Stimulated activated CD8-positive, alpha-beta memory T cell treated with anti-CD3 and anti-CD28 coated beads, Interleukin-7, amount 100 ng/mL, for 48 hours (primary cell): Measurements from ENCODE around the gene PIGU.
"Not testable (repeated sequence)": the region's sequence is repeated elsewhere in the genome, so short reads cannot be mapped to it uniquely, and the experiment has no call there.

Experiments
- DNase-seq, 2 donors: peaks; one replicate each; pipeline ENCODE4 v3.0.0-alpha.2; 2020; ENCODE audit warnings: low read depth in 1 of 2; ENCODE audit errors: extremely low read depth in 1 of 2

The PIGU gene

DNA sequence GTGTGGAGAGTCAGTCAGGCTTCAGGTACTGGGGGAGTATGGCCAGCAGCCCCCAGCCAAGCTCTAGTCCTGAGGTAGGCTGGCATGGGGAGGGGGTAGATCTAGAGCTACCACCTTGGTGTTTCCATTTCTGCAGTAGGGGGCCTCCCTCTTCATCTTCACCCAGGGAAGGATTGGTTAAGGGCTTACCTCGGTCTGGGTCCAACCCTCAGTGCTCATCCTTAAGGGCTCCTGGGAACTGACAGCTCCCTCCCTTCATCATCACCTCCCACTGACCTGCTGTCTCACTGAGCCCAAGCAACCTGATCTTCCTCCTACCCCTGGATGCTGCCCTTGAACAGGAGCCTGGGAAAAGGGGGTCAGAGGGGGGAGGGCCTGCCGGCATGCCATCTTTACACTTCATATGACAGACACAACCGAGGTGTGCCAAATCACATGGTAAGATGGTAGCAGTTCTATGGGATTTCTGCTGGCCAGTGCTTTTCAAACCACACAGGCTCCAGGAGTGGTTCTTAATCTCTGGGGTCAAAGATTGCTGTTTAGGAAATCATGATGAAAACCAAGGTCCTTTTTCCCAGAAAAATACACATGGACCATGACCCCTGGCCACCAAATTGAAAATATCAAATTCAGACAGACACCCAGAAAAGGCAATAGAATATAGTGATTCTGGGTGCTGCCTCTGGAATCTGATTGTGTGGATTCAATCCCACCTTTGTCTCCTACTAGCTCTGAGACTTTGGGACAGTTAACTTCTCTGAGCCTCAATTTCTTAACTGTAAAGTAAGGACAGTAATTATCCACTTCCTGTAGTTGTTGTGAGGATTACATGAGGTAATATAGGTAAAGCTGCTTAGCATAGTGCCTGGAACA, 30.3 kb upstream of the PIGU start:
- DNase-seq, result no peak

DNA sequence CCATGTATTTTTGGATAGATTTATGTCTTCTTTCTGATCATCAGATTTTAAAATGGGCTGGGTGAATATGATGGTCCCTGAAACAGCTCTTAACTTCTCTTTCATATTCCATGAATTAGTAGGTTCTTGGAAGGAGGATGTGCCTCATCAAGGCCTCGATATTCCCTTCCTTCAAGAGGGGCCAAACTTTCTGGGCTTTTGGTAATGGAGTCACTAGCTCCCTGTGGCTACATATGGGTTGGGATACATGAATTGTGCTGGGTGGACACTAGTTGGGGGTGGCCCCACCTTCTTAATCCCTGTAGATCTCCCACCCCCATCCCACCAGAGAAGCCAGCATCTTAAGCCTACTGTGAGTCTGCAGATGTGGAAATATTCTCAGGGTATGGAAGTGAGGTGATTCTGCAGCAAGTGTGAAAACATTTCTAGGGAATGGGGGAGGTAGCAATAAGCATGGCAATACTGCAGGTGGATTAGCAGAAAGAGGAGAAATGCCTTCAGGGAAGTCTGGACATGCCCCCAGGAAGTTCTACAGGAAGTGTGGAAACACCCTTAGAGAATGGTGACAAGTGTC, 29.5 kb upstream of the PIGU start:
- DNase-seq, result no peak

DNA sequence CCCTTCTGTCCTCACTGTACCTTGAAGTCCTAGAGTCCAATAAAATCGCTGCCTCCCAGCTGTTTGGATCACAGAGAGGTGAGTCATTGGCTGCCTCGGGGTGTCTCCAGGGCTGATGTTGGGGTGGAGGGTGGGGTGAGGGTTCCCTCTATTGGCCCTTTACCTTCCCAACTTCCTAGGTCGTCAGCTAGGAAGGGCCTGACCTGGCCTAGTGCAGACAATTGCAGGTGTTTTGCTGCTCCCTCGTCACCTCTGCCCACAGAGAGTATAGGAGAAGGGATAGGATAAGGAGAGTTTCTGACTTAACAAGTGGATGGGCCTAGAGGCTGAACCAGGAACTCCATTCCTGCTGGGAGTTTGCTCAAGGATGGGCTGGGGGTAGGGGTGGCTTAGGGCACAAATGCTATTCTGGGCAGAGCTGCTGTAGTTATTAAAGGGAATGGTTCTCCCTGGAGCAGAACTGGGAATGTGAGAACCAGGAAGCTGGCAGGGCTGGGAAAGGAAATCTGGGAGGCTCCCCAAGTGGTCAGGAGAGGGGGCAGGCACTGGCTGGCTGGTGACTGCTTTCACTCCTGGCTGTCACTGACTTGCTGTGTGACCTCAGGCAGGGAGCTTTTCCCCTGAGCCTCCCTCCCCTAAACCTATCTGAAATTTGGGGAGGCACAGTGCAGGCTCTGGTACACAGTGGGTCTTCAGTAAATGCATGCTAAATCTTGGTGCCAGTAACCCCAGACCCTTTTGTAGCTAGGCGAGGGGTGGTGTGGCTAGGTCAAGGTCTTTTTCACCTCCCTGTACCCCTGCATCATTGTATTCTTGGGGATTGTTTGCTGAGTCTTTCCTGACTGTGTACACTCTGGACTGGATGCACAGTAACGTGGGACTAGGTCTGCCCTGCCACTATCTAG, 28.8 kb upstream of the PIGU start:
- no peak for DNase-seq

DNA sequence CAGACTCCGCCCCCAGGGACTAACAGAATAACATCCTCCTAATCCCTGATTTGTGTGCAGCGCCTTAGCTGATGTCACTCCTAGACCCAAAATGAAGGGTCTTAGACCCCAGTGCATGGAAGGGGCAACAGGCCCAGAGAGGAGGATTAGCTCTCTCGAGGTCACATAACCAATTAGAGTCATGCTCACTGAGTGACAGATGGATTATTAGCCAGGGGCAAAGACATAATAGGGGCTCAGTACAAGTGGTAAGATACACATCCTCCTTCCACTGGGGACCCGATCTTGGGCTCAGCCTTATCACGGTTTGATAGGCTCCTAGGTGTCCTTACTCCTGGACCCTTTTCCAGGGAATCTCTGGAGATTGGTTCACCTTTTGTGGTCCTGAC, 28.1 kb upstream of the PIGU start:
- DNase-seq, result no peak

DNA sequence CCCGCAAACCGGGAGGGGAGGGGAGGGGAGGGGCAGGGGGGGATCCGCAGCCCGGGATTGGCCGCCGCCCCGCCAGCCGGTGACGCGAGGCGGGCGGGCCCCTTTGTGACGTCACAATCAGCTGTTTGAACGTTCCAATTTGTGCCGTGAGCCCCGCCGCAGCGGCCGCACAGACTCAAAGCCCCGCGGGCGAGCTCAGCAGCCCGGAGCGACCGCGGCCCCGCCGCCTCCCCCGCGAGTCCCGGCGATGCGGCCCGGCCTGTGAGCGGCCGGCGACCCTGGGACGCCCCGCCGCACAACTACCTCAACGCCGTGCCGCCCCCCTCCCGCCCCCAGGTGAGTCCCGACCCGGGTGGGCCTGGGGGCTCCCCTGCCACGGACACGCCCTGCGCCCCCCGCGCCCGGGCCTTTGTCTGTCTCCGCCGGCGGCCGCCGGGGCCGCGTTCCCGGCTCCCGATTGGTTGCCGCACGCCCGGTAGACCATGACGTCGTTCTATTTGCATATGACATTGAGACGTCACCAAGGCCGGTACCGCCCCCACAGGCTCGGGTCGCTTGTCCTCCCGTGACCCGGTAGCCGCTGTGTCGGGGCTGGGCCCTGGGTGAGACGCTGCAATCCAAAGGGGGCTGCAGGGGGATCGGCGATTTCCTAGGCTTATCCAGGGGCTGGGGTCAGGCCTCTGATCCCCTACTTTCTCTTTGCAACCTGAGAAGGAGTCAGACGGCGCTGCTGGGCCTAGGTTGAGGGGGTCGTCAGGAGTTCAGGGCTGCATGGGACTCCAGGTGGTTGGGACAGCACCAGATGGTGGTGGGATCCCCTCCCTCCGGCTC, 27.5 kb upstream of the PIGU start, which contains the start of gene TP53INP2:
Gene TP53INP2, plus strand, starts transcription at position 168 of the 831 bp plus-strand sequence. CDS start 4,396 bp downstream, outside the sequence.
- peak; percentile 62 to 81 for DNase-seq

DNA sequence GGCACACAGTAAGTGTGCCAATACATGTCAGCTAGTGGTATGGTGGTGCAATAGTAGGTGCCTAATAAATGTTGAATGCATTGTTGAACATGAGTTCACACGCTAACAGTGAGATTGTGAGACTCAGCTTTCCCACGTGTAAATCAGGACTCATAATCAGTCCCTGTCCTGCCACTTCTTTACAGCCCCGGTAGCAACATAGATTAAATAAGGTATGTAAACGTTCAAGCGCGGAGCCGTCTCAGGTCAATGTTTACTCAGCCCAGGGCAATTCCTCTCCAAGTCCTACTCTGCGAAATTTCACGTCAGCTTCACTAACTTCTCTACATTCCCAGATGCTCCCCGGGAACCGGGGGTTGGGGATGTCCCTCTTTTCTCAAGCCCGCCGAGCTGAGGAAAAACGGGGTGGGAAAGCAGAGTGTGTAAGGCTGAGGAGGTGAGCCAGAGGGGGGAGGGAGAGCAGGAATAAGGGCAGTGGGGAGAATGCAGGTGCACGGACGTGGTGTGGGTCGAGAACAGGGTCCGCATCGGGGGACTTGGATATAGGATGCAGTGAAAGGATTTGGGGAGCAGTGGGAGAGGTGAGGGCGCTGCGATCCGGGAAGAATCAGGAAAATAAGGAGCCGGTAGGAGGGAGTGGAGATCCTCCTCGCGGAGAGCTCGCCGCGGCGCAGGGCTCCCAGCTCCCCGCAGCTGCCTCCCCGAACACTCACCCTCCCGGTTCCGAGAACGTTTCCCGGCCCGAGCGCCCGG, 26.7 kb upstream of the PIGU start:
- no peak for DNase-seq

DNA sequence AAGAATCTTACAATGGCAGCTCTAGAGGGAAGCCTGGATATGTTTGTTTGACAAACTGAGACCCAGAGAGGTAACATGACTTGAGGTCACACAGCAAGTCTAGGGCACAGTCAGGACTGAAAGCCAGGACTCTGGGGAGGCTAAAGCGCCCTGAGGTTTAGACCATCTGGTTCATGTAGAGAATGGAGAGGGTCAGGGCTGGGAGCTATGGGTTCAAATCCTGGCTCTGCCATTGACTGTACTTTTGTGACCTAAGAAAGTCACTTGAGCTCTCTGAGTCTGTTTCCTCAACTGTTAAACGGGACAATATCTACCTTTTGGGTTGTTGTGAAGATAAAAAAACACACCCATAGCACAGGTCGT, 26.1 kb upstream of the PIGU start:
- DNase-seq, result no peak

DNA sequence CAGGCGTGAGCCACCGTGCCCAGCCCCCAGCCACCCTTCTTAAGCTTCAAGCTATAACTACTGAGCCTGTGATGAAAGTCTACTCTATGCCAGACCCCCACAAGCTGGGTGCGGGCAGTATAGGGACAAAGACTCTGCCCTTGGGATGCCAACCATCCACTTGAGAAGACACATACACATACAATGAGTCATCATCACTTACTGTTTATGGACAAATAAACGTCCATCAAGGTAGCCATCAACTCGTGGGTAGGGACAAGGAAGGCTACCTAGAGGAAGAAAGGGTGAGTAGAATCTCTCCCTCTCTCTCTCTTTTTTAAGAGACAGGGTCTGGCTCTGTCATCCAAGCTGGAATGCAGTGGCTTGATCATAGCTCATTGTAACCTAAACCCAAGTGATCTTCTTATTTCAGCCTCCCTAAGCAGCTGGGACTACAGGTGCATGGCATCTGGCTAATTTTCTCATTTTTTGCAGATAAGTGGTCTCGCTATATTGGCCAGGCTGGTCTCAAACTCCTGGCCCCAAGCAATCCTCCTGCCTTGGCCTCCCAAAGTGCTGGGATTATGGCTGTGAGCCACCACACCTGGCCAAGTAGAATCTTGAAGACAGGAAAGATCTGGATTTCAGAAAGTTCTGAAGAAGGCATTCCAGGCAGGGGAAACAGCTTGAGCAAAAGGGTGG, 24.7 kb upstream of the PIGU start:
- no peak for DNase-seq

DNA sequence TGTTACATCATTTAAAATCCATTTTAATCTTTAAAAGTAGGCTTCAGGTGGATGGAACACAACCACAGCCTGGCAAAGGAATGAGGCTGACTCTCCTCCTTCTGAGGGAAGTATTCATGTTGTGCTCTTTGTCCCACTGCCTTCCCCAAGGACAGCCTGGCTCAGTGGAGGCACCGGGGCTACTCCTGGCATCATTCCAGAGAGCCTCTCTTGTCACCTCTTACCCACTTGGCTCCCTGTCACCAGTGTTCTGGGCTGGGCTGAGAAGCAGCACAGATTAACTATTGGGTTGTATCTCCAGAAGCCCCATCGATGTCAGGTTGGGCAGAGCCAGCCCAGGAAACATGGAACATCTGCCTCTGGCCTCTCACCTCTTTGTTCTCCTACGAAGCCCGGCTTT, 16.5 kb upstream of the PIGU start:
- no peak for DNase-seq

DNA sequence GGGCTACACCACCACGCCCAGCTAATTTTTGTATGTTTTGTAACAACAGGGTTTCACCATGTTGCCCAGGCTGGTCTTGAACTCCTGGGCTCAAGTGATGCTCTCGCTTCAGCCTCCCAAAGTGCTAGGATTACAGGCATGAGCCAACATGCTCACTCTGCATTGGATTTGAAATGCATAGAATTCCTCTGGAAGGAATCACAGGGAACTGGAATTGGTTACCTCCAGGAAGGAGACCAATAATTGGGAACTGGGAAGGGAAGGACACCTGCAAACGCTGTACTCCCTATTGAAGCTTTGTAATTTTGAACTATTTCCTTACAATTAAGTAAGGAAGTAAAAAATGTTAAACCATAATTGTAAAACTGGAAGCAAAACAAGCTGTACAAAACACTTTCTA, 14.9 kb upstream of the PIGU start:
- no peak for DNase-seq

DNA sequence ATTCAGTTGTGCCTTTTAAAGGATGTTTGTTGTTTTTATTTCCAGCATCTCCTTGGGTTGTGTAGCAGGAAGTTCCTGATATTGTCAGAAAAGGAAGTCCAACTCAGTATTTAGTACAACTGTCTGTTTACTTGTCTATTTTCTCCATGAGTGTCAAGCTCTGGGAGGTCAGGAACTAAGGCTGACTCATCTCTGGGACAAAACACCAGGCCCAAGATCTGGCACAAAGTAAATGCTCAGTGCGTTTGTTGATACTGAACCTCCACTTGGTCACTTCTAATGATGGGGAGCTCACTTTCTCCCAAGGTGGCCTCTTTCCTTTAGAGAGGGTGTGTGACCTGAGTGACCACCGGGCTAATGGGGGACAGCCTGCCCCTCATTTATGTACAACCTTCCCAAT, 12.6 kb upstream of the PIGU start:
- DNase-seq, result no peak

DNA sequence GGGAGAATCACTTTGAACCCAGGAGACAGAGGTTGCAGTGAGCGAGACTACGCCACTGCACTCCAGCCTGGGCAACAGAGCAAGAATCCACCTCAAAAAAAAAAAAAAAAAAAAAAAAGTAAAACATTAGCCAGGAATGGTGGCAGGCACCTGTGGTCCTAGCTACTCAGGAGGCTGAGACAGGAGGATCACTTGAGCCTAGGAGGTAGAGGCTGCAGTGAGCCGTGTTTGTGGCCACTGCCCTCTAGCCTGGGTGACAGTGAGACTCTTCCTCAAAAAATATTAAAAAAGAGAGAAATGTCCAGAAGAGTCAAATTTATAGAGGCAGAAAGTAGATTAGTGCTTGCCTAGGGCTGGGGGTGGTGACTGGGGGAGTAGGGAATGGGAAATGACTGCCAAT, 6.8 kb upstream of the PIGU start:
- DNase-seq, result no peak

DNA sequence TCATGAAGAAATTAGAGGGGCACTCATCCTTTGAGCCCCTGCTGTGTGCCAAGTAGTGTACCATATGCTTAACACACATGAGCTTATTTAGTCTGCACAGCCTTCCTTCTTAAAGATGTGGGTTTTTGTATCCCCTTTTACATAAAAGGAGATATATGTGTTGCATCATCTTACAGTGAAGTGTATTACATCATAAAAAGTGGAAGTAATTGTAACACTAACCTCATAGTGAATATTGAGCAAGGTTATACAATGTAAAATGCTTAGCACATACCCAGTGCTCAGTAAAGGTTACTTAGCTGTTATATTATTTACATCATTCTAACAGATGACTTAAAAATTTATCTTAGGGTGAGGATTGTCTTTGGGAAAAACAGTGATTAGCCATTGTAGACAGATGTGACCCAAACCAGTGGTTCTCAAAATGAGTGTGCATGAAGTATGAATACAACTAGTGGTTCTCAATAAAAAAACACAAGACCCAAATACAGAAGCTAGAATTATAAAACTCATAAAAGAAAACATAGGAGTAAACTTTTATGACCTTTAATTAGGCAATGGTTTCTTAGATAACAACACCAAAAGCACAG, 3.8 kb upstream of the PIGU start:
- DNase-seq, result no peak

DNA sequence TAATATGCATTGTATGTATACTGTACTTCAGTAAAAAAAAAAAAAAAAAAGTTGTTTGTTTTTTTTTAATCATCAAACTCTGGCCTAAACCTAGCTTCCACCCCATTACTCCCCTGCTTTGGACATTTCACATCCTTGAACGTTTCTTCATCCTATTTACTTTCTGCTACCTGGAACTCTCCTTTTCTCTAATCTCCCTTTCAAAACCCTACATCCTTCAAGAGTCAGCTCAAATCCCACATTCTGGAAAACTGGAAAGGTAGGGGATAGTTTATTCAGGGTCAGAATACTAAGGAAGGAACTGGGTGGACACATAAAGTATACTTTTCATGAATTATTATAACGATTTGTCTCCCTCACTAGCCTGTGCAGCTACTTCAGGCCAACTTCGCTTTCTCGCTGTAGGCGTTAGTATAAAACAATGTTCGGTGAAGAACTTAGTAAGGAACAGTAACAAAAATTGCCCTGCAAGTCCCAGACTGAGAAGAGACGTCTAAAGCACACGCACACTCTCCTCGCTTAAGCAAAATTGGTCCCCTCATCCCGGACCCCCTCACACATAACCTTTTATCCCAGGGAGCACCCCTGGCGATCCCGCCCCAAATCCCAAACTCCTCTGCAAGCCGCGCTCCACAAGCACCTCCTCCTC, 775 bp downstream of the PIGU start:
- no peak for DNase-seq

DNA sequence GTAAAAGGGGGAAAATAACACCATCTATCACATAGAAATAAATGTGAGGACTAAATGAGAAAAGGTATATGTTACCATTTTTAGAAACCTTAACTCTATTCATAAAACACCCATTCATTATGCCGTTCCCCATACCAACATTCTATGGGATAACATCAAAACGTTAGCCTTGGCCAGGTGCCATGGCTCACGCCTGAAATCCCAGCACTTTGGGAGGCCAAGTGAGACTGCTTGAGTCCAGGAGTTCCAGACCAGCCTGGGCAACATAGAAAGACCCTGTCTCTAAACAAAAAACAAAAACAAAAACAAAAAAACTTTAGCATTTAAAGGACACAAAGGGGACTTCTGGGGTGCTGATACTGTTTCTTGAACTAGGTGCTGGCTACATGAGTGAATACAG, 1.3 kb downstream of the PIGU start:
- DNase-seq, result no peak

DNA sequence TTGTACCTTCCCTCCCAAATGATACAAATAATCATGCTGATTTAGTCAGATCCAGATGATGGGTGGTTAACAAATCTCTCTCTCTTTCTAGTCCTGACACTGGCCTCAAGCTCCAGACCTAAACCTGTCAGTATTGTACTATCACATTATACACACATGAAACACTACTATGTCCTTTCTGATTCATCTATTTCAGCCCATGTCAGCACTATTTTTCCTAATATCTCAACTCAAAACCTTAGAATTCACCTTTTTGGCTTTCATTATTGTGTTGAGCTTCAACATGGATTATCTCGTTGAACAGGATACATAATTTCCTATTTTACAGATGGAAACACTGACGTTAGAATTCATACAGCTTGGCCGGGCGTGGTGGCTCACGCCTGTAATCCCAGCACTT, 3.5 kb downstream of the PIGU start:
- DNase-seq, result no peak

DNA sequence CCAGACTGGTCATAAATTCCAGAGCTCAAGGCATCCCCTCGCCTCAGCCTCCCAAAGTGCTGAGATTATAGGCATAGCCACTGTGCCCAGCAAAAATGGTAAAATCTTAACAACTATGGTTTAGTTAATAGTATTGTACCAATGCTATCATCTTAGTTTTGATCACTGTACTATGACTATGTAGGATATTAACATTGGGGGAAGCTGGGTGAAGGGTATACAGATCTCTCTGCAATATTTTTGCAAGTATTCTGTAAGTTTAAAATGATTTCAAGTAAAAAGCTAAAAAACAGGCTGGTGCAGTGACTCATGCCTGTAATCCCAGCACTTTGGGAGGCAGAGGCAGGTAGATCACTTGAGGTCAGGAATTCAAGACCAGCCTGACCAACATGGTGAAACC, 7.8 kb downstream of the PIGU start:
- no peak for DNase-seq

DNA sequence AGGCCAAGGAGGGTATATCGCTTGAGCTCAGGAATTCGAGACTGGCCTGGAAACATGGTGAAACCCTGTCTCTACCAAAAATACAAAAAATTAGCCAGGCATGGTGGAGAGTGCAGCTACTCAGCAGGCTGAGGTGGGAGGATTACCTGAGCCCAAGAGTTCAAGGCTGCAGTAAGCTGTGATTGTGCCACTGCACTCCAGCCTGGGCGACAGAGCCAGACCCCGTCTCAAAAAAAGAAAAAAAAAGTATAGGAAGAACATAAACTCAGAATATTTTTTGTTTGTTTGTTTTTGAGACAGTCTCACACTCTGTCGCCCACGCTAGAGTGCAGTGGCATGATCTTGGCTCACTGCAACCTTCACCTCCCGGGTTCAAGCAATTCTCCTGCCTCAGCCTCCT, 12.1 kb downstream of the PIGU start:
- DNase-seq, result not testable (repeated sequence)
